ENCODE data around the gene G2E3. TPM values are rescaled to one million over a fixed set of nuclear protein-coding genes. Genes with fewer than 3 reads are reported as not detected.

Gene G2E3
- total RNA-seq: 10 to 100 TPM; 28.6 to 29.1 TPM

GRCh38 chr14:30558675-30559555, at the start of gene G2E3:
TSS of gene G2E3 (plus strand) at chr14:30559158. CDS start at chr14:30581080, 21,922 bp downstream.
- peaks cover 30% of the 10 kb centered on the region for H3K4me1 Mint-ChIP-seq (ENCODE audit: low read depth)
- no peaks in the 10 kb centered on the region for H3K9me3 Mint-ChIP-seq
- intact Hi-C loops (cut with micrococcal nuclease): loop anchor here (1.0 to 10.0 kb wide), 6 partner anchors 36 to 1002 kb away; partner anchors contain the start of genes HECTD1, NUBPL, SCFD1 and STRN3
- peak; percentile 92 for DNase-seq
- CTCF ChIA-PET: interaction anchor here (1.3 to 1.6 kb wide), 2 partner anchors 64 to 183 kb away, joined by 3 read pairs; partner anchors contain the start of gene SCFD1
- no peaks in the 10 kb centered on the region for H3K27me3 Mint-ChIP-seq (ENCODE audit: low read depth)
- H3K36me3 Mint-ChIP-seq (ENCODE audit: low read depth): peaks cover 16% of the 10 kb centered on the region
- H3K27ac Mint-ChIP-seq: peak within 1 kb of the TSS; percentile 99
- H3K4me3 Mint-ChIP-seq: peak within 1 kb of the TSS; percentile 100

GRCh38 chr14:30517737-30518136, 41.2 kb upstream of the G2E3 start:
- Mint-ChIP-seq H3K4me3 (no peak overlapping the region), H3K36me3 (ENCODE audit: low read depth) (no peaks in the 10 kb centered on the region), H3K27me3 (ENCODE audit: low read depth) (peaks cover 2% of the 10 kb centered on the region), H3K4me1 (ENCODE audit: low read depth) (peaks cover 4% of the 10 kb centered on the region), H3K9me3 (no peaks in the 10 kb centered on the region), H3K27ac (no peak overlapping the region)
- intact Hi-C loops (cut with micrococcal nuclease): no loop called here
- CTCF ChIA-PET: no interaction called here
- no peak for DNase-seq

GRCh38 chr14:30518867-30519560, 39.9 kb upstream of the G2E3 start:
- Mint-ChIP-seq H3K4me1 (ENCODE audit: low read depth) (peaks cover 4% of the 10 kb centered on the region), H3K27ac (no peak overlapping the region), H3K27me3 (ENCODE audit: low read depth) (peaks cover 1% of the 10 kb centered on the region), H3K9me3 (no peaks in the 10 kb centered on the region), H3K4me3 (no peak overlapping the region), H3K36me3 (ENCODE audit: low read depth) (no peaks in the 10 kb centered on the region)
- no peak for DNase-seq
- intact Hi-C loops (cut with micrococcal nuclease): no loop called here
- CTCF ChIA-PET: interaction anchor here (0.6 to 5.9 kb wide), 9 partner anchors 9 to 249 kb away, joined by 3 to 60 read pairs (median 3); no protein-coding TSS in a partner anchor

- Mint-ChIP-seq H3K4me1 (ENCODE audit: low read depth) (peaks cover 4% of the 10 kb centered on the region), H3K9me3 (no peaks in the 10 kb centered on the region), H3K27ac (no peak overlapping the region), H3K36me3 (ENCODE audit: low read depth) (no peaks in the 10 kb centered on the region), H3K4me3 (no peak overlapping the region), H3K27me3 (ENCODE audit: low read depth) (no peaks in the 10 kb centered on the region)
- intact Hi-C loops (cut with micrococcal nuclease): no loop called here
- CTCF ChIA-PET: interaction anchor here (0.6 to 5.9 kb wide), 9 partner anchors 8 to 250 kb away, joined by 3 to 60 read pairs (median 3); no protein-coding TSS in a partner anchor
- no peak for DNase-seq
These were observed 39.0 kb upstream of the G2E3 start for GRCh38 chr14:30519961-30520360.

- peaks cover 4% of the 10 kb centered on the region for H3K4me1 Mint-ChIP-seq (ENCODE audit: low read depth)
- H3K36me3 Mint-ChIP-seq (ENCODE audit: low read depth): no peaks in the 10 kb centered on the region
- no peak overlapping the region for H3K4me3 Mint-ChIP-seq
- intact Hi-C loops (cut with micrococcal nuclease): no loop called here
- no peak for DNase-seq
- no peaks in the 10 kb centered on the region for H3K27me3 Mint-ChIP-seq (ENCODE audit: low read depth)
- H3K27ac Mint-ChIP-seq: no peak overlapping the region
- CTCF ChIA-PET: interaction anchor here (0.9 to 5.9 kb wide), 6 partner anchors 11 to 250 kb away, joined by 3 to 60 read pairs (median 4); no protein-coding TSS in a partner anchor
- no peaks in the 10 kb centered on the region for H3K9me3 Mint-ChIP-seq
These were observed 38.4 kb upstream of the G2E3 start for GRCh38 chr14:30520536-30520935.

- H3K27ac Mint-ChIP-seq: no peak overlapping the region
- DNase-seq: no peak
- H3K4me3 Mint-ChIP-seq: no peak overlapping the region
- H3K27me3 Mint-ChIP-seq (ENCODE audit: low read depth): no peaks in the 10 kb centered on the region
- H3K4me1 Mint-ChIP-seq (ENCODE audit: low read depth): peaks cover 4% of the 10 kb centered on the region
- H3K9me3 Mint-ChIP-seq: no peaks in the 10 kb centered on the region
- no peaks in the 10 kb centered on the region for H3K36me3 Mint-ChIP-seq (ENCODE audit: low read depth)
- intact Hi-C loops (cut with micrococcal nuclease): loop anchor here (1.0 to 2.0 kb wide), 4 partner anchors 37 to 973 kb away; partner anchors contain the start of gene G2E3
- CTCF ChIA-PET: interaction anchor here (0.6 to 5.9 kb wide), 11 partner anchors 9 to 198 kb away, joined by 3 to 60 read pairs (median 3); no protein-coding TSS in a partner anchor
These were observed 36.8 kb upstream of the G2E3 start for GRCh38 chr14:30521899-30522736.

- Mint-ChIP-seq H3K36me3 (ENCODE audit: low read depth) (no peaks in the 10 kb centered on the region), H3K27me3 (ENCODE audit: low read depth) (no peaks in the 10 kb centered on the region), H3K4me3 (no peak overlapping the region), H3K4me1 (ENCODE audit: low read depth) (peaks cover 4% of the 10 kb centered on the region), H3K9me3 (no peaks in the 10 kb centered on the region), H3K27ac (no peak overlapping the region)
- no peak for DNase-seq
- intact Hi-C loops (cut with micrococcal nuclease): no loop called here
- CTCF ChIA-PET: no interaction called here
These were observed 33.1 kb upstream of the G2E3 start for GRCh38 chr14:30525833-30526232.

- no peak overlapping the region for H3K4me3 Mint-ChIP-seq
- DNase-seq: no peak
These were observed 31.8 kb upstream of the G2E3 start for GRCh38 chr14:30527196-30527595.

GRCh38 chr14:30528119-30528518, 30.8 kb upstream of the G2E3 start:
- Mint-ChIP-seq H3K27ac (no peak overlapping the region), H3K27me3 (ENCODE audit: low read depth) (no peaks in the 10 kb centered on the region), H3K9me3 (no peaks in the 10 kb centered on the region), H3K4me1 (ENCODE audit: low read depth) (no peaks in the 10 kb centered on the region), H3K4me3 (no peak overlapping the region), H3K36me3 (ENCODE audit: low read depth) (no peaks in the 10 kb centered on the region)
- intact Hi-C loops (cut with micrococcal nuclease): no loop called here
- CTCF ChIA-PET: interaction anchor here (0.6 kb wide), 1 partner anchor 8 kb away, joined by 3 read pairs; no protein-coding TSS in a partner anchor
- no peak for DNase-seq

More at GRCh38 chr14:30527196-30527595, 31.8 kb upstream of the G2E3 start:
- intact Hi-C loops (cut with micrococcal nuclease): no loop called here
- H3K27ac Mint-ChIP-seq: no peak overlapping the region
- H3K36me3 Mint-ChIP-seq (ENCODE audit: low read depth): no peaks in the 10 kb centered on the region
- H3K4me1 Mint-ChIP-seq (ENCODE audit: low read depth): peaks cover under 1% of the 10 kb centered on the region
- no peaks in the 10 kb centered on the region for H3K9me3 Mint-ChIP-seq
- H3K27me3 Mint-ChIP-seq (ENCODE audit: low read depth): no peaks in the 10 kb centered on the region
- CTCF ChIA-PET: no interaction called here

- no peak overlapping the region for H3K27ac Mint-ChIP-seq
- no peaks in the 10 kb centered on the region for H3K9me3 Mint-ChIP-seq
- intact Hi-C loops (cut with micrococcal nuclease): no loop called here
- no peak overlapping the region for H3K4me3 Mint-ChIP-seq
- no peaks in the 10 kb centered on the region for H3K36me3 Mint-ChIP-seq (ENCODE audit: low read depth)
- H3K4me1 Mint-ChIP-seq (ENCODE audit: low read depth): no peaks in the 10 kb centered on the region
- CTCF ChIA-PET: interaction anchor here (0.6 kb wide), 1 partner anchor 9 kb away, joined by 3 read pairs; no protein-coding TSS in a partner anchor
- DNase-seq: no peak
- no peaks in the 10 kb centered on the region for H3K27me3 Mint-ChIP-seq (ENCODE audit: low read depth)
These were observed 29.9 kb upstream of the G2E3 start for GRCh38 chr14:30528778-30529642.

GRCh38 chr14:30532264-30532663, 26.7 kb upstream of the G2E3 start:
- no peaks in the 10 kb centered on the region for H3K36me3 Mint-ChIP-seq (ENCODE audit: low read depth)

More at GRCh38 chr14:30532264-30532663, 26.7 kb upstream of the G2E3 start:
- intact Hi-C loops (cut with micrococcal nuclease): no loop called here
- Mint-ChIP-seq H3K4me1 (ENCODE audit: low read depth) (no peaks in the 10 kb centered on the region), H3K27me3 (ENCODE audit: low read depth) (peaks cover 2% of the 10 kb centered on the region), H3K4me3 (no peak overlapping the region), H3K9me3 (no peaks in the 10 kb centered on the region), H3K27ac (no peak overlapping the region)
- DNase-seq: no peak
- CTCF ChIA-PET: interaction anchor here (1.1 to 2.5 kb wide), 2 partner anchors 11 to 16 kb away, joined by 3 to 14 read pairs; no protein-coding TSS in a partner anchor
